ENCODE data around the gene RPUSD2.

RPUSD2 gene

GRCh38 chr15:40623361-40623760 lies 54.3 kb downstream of the RPUSD2 start:
- no peak for TF ChIP-seq ZNF274 (IDR thresholded peaks at IDR 0.05; ENCODE audit: low read depth, low read length)
- no peak overlapping the region for H3K4me3 ChIP-seq (ENCODE audit: low read length)
